NCI-H146 treated with DMSO at 0.1 percent for 48 hours (cell line): ENCODE measurements around the gene RPGR.

Experiments
- DNase-seq: peaks from one replicate; lab custom pipeline; 2025; ENCODE audit not compliant: unreplicated experiment; lab: John Stamatoyannopoulos, UW

Gene RPGR

DNA sequence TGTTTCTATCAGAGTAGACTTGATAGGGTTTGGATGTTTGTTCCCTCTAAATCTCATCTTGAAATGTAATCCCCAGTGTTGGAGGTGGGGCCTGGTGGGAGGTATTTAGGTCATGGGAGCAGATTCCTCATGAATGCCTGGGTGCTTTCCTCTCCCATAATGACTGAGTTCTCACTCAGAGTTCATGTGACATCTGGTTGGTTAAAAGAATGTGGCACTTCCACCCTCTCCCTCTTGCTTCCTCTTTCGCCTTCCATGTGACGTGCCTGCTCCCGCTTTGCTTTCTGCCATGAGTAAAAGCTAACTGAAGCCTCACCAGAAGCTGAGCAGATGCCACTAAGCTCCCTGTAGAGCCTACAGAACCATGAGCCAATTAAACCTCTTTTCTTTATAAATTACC is 59.3 kb downstream of the RPGR start:
- DNase-seq: no peak

GRCh38 chrX:38262715-38263620 is 64.3 kb downstream of the RPGR start:
- no peak for DNase-seq

- no peak for DNase-seq
Observed at GRCh38 chrX:38260231-38260630, 67.1 kb downstream of the RPGR start.

DNA sequence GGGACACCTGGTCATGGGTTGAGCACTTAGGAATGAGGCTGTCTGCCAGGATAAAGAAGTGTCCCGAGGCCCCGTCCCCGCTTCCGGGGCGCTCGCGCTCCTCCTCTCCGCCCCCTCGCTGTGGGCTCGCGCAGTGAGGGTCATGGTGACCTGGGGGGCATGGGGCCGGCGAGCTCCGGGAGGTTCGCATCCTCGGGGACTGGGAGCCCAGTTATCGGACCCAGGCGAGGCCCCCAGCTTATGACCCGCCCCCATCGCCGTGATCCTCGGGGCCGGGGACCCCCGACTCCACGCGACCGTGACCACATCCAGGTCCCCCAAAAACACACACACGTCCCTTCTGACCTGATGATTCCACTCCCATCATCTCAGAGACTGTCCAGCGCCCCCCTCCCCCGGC is 71.3 kb downstream of the RPGR start:
- DNase-seq: no peak

DNA sequence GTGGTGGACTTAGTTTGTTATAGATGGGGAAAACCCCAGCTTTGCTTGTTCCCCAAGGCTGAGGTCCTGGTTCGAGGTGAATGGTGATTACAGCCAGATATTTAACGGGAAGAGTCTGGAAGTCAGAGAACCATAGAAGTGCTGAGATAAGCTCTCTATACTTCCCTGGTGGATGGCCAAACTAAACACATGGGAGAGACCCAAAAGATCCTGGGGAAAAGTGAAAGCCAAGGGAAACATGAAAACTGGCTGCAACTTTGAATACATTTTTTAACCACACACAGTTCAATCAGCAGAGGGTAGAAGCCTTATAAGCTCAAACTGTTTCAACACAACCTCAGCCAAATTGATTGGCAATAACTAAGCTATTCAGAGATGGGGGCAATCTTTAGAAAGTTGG is 77.3 kb downstream of the RPGR start:
- DNase-seq: no peak

GRCh38 chrX:38247051-38247450 is 80.3 kb downstream of the RPGR start:
- DNase-seq: no peak

DNA sequence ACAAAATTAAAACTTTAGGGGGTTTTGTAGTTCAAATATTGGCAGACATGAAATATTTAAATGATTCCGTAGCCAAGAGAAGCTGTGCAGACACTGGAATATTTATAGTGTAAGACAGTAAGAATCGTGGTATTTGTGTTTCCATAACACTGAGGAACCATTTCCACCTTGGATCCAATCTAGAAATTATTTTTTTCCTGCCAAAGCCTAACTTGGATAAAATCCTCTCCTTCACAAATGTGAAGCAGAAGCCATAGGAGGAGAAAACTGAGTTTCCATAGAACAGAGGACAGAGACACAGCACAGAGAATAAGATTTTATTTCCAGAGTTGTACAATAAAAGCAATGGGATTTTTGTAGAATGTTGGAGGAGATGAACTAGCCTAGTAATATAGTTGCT is 86.8 kb downstream of the RPGR start:
- no peak for DNase-seq

DNA sequence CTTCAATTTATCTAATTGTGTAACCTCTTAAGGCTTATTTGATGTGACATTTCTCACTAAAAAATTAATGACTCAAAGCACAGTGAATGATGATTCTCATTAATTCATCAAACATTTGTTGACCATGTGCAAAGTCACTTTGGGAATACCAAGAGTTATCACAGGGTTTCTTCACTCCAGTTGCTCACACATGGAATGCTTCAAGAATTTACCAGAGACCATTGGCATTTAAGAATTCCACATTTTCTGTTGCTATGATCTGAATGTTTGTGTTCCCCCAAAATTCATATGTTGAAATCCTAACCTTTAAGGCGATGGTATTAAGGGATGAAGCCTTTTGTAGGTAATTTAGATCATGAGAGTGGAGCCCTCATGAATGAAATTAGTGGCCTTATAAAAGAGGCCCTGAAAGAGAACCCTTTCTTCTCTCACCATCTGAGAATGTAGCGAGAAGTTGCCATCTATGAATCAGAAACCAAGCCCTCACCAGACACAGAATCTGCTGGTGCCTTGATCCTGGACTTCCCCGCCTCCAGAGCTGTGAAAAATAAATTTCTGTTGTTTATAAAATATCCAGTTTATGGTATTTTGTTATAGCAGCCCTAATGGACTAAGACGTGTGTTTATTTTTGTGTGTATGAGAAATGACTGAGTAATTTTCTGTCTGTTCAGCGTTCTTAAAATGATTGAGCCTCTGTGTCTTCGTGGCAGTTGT is 90.3 kb downstream of the RPGR start:
- no peak for DNase-seq

- no peak for DNase-seq
Observed at GRCh38 chrX:38233891-38234667, 93.2 kb downstream of the RPGR start.

GRCh38 chrX:38232079-38232686 is 95.1 kb downstream of the RPGR start:
- DNase-seq: no peak

DNA sequence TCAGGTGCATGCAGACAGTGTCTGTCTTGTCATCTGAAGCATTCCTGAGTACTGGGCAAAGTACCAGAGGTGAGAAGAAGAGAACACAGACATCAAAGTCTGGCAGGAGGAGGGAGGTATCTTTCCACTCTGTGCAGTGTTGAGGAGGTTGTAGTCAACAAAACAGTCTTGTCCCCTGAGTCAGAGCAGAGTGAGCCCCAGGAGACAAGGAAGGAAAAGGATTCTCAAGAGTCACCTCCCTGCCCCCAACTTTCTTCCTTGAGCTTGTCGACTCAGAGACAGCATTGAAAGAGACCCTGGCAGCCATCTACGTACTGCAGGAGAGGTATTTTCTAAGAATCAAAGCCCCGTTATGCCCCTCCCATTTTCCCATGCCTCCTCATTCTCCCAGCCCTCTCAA is 102.2 kb downstream of the RPGR start:
- no peak for DNase-seq

DNA sequence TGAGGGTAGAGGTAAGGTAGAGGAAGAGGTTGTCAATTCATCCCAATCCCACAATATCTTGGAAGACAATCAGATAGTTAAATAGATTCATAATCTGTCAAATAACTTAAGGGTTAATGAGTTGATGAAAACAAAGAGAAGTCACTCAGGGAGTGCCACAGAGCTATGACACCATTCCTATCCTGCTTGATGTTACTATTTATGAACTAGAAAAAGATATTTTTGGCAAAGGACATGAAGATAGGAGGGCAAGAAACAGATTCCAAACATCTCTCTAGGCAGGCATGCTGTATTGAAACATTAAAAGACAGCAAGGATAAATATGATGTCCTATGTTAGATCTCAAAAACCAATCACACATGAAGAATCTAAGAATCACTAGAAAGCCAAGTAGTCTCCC is 103.1 kb downstream of the RPGR start:
- no peak for DNase-seq

- DNase-seq: no peak
Observed at GRCh38 chrX:38221391-38221929, 105.8 kb downstream of the RPGR start.

- DNase-seq: no peak
Observed at GRCh38 chrX:38220415-38221390, 106.6 kb downstream of the RPGR start, which contains the start of gene SRPX. Gene SRPX (minus strand): TSS chrX:38220871. CDS start chrX:38220792, 79 bp downstream.

- no peak for DNase-seq
Observed at GRCh38 chrX:38220024-38220414, 107.3 kb downstream of the RPGR start.
